Tibial nerve (tissue), 4 donors: ENCODE results near the gene ART1.

Experiments
- EP300 ChIP-seq, 2 donors: sonication (generic); formaldehyde crosslinking; IDR thresholded peaks; one replicate each; pipeline ENCODE4 v1.6.1; 2017; ENCODE audit warnings: antibody characterized with exemption in 2 of 2, mild to moderate bottlenecking in 1 of 2
- POLR2A ChIP-seq, 2 donors: fragments of 450-650 bp; IDR thresholded peaks; one replicate each; pipeline ENCODE4 v1.6.1; 2017; ENCODE audit warnings: antibody characterized with exemption in 2 of 2, mild to moderate bottlenecking in 2 of 2, moderate library complexity in 2 of 2
- TF ChIP-seq, protein P1 (sequence below), 5 experiments: fragments of 200-600 bp in 3 of 5; fragments of 450-650 bp in 2 of 5; sonication (generic) in 3 of 5; IDR thresholded peaks; one replicate each; pipeline ENCODE4 v1.5.1; 2016 to 2019; ENCODE audit warnings: antibody characterized with exemption in 5 of 5, mild to moderate bottlenecking in 3 of 5, moderate library complexity in 2 of 5

DNA sequence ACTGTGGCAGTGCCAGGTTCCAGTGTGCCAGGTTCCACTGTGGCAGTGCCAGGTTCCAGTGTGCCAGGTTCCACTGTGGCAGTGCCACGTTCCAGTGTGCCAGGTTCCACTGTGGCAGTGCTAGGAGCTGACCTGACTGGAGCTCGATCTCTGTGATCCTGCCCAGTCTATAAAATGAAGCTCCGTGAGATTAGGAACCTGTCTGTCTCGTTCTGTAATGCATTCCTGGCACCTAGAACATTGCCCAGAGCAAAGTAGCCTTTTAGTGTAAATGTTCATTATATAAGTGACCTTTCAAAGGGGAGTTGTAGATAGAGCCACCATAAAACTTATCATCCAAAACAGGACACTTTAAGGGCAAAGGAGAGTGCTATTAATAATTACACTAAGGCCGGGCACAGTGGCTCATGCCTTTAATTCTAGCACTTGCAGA lies 39.1 kb upstream of the ART1 start:
- TF ChIP-seq POLR2A (IDR thresholded peaks at IDR 0.05) (no peak), EP300 (IDR thresholded peaks at IDR 0.05) (no peak)
- TF ChIP-seq, protein P1, sequence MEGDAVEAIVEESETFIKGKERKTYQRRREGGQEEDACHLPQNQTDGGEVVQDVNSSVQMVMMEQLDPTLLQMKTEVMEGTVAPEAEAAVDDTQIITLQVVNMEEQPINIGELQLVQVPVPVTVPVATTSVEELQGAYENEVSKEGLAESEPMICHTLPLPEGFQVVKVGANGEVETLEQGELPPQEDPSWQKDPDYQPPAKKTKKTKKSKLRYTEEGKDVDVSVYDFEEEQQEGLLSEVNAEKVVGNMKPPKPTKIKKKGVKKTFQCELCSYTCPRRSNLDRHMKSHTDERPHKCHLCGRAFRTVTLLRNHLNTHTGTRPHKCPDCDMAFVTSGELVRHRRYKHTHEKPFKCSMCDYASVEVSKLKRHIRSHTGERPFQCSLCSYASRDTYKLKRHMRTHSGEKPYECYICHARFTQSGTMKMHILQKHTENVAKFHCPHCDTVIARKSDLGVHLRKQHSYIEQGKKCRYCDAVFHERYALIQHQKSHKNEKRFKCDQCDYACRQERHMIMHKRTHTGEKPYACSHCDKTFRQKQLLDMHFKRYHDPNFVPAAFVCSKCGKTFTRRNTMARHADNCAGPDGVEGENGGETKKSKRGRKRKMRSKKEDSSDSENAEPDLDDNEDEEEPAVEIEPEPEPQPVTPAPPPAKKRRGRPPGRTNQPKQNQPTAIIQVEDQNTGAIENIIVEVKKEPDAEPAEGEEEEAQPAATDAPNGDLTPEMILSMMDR (IDR thresholded peaks at IDR 0.05): no peak
